BLaER1 (cell line): Measurements from ENCODE around the gene TMEM174.
"Not testable (repeated sequence)": the region's sequence is repeated elsewhere in the genome, so short reads cannot be mapped to it uniquely, and the experiment has no call there.

Experiments
- H3K27ac ChIP-seq: shearing (Covaris generic); formaldehyde crosslinking; 2 replicates; pipeline ENCODE4 v1.8.1; 2022
- H3K27me3 ChIP-seq: shearing (Covaris generic); formaldehyde crosslinking; 2 replicates; pipeline ENCODE4 v1.8.1; 2022
- H3K36me3 ChIP-seq: shearing (Covaris generic); formaldehyde crosslinking; 2 replicates; pipeline ENCODE4 v1.8.1; 2022
- H3K4me1 ChIP-seq: shearing (Covaris generic); formaldehyde crosslinking; 2 replicates; pipeline ENCODE4 v1.8.1; 2022
- H3K4me2 ChIP-seq: shearing (Covaris generic); formaldehyde crosslinking; 2 replicates; pipeline ENCODE4 v1.8.1; 2022
- H3K4me3 ChIP-seq: shearing (Covaris generic); formaldehyde crosslinking; 2 replicates; pipeline ENCODE4 v1.8.1; 2022
- H3K9ac ChIP-seq: shearing (Covaris generic); formaldehyde crosslinking; 2 replicates; pipeline ENCODE4 v1.8.1; 2022
- H3K9me3 ChIP-seq: shearing (Covaris generic); formaldehyde crosslinking; 2 replicates; pipeline ENCODE4 v1.8.1; 2022
- H4K20me1 ChIP-seq: shearing (Covaris generic); formaldehyde crosslinking; 2 replicates; pipeline ENCODE4 v1.8.1; 2022
- Cebpa-rat ChIP-seq: shearing (Covaris generic); IDR thresholded peaks from 2 replicates; pipeline ENCODE4 v1.8.1; 2022

Gene TMEM174

DNA sequence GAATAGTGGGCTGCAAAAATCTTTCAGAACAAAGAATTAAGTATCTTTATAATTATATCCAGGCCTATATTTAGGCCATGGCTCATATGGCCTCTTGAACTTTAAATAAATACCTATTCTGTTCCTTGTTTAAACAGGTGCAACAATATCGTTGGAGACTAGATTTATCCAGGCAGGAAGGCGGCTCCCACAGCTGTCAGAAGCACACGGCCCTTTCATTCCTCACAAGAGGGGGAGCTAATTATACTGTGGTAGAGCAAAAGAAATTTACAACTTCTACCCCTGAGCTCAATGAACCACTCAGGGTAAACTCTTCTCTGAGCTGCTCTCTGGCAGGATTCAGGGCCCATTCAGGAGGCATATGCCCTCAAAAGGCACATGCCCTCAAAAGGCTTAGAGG is 31.3 kb downstream of the TMEM174 start:
- Histone ChIP-seq H3K9ac (no peak overlapping the region), H3K27ac (no peak overlapping the region), H3K27me3 (no peaks in the 10 kb centered on the region), H3K4me3 (no peak overlapping the region), H4K20me1 (no peaks in the 10 kb centered on the region), H3K4me2 (no peak overlapping the region), H3K4me1 (peaks cover 4% of the 10 kb centered on the region; the same call in 1 of the 2 replicates), H3K9me3 (peaks cover 16% of the 10 kb centered on the region), H3K36me3 (no peaks in the 10 kb centered on the region)
- TF ChIP-seq Cebpa-rat: no peak

GRCh38 chr5:73204733-73205132 is 31.7 kb downstream of the TMEM174 start:
- no peak for TF ChIP-seq Cebpa-rat

GRCh38 chr5:73205305-73205704 is 32.3 kb downstream of the TMEM174 start:
- peaks cover 4% of the 10 kb centered on the region; the same call in 1 of the 2 replicates for H3K4me1 ChIP-seq

More at GRCh38 chr5:73204733-73205132, 31.7 kb downstream of the TMEM174 start:
- no peaks in the 10 kb centered on the region for H3K27me3 ChIP-seq
- H3K4me1 ChIP-seq: peaks cover 4% of the 10 kb centered on the region; the same call in 1 of the 2 replicates
- H3K4me2 ChIP-seq: no peak overlapping the region
- no peak overlapping the region for H3K9ac ChIP-seq
- H3K27ac ChIP-seq: no peak overlapping the region
- no peak overlapping the region for H3K4me3 ChIP-seq
- H3K9me3 ChIP-seq: peaks cover 19% of the 10 kb centered on the region
- no peaks in the 10 kb centered on the region for H3K36me3 ChIP-seq
- H4K20me1 ChIP-seq: no peaks in the 10 kb centered on the region

GRCh38 chr5:73207239-73207638 is 34.2 kb downstream of the TMEM174 start:
- peaks cover 24% of the 10 kb centered on the region for H3K9me3 ChIP-seq
- H3K4me2 ChIP-seq, H3K4me1 ChIP-seq, H3K36me3 ChIP-seq, H4K20me1 ChIP-seq, H3K27me3 ChIP-seq, H3K4me3 ChIP-seq, H3K27ac ChIP-seq, H3K9ac ChIP-seq: not testable (repeated sequence)

More at GRCh38 chr5:73205305-73205704, 32.3 kb downstream of the TMEM174 start:
- no peak for TF ChIP-seq Cebpa-rat
- Histone ChIP-seq H3K9me3 (peaks cover 24% of the 10 kb centered on the region), H3K9ac (no peak overlapping the region), H3K27me3 (no peaks in the 10 kb centered on the region), H3K27ac (no peak overlapping the region), H4K20me1 (no peaks in the 10 kb centered on the region), H3K4me3 (no peak overlapping the region), H3K4me2 (no peak overlapping the region), H3K36me3 (no peaks in the 10 kb centered on the region)

GRCh38 chr5:73209075-73209474 is 36.1 kb downstream of the TMEM174 start:
- H3K4me1 ChIP-seq, H3K4me2 ChIP-seq, H3K4me3 ChIP-seq, H4K20me1 ChIP-seq, H3K36me3 ChIP-seq, H3K27ac ChIP-seq, H3K9ac ChIP-seq, H3K27me3 ChIP-seq: not testable (repeated sequence)
- peaks cover 24% of the 10 kb centered on the region for H3K9me3 ChIP-seq

GRCh38 chr5:73212693-73213092 is 39.7 kb downstream of the TMEM174 start:
- H3K27ac ChIP-seq, H3K36me3 ChIP-seq, H3K9ac ChIP-seq, H3K4me2 ChIP-seq, H3K27me3 ChIP-seq, H4K20me1 ChIP-seq, H3K4me1 ChIP-seq, H3K4me3 ChIP-seq: not testable (repeated sequence)
- peaks cover 21% of the 10 kb centered on the region for H3K9me3 ChIP-seq

GRCh38 chr5:73213566-73213998 is 40.6 kb downstream of the TMEM174 start:
- H3K27me3 ChIP-seq: peaks cover 10% of the 10 kb centered on the region; the same call in 1 of the 2 replicates
- H3K4me3 ChIP-seq: no peak overlapping the region
- H3K27ac ChIP-seq: no peak overlapping the region
- H3K9me3 ChIP-seq: peaks cover 14% of the 10 kb centered on the region
- H3K4me1 ChIP-seq: no peaks in the 10 kb centered on the region
- no peak overlapping the region for H3K4me2 ChIP-seq
- no peaks in the 10 kb centered on the region for H4K20me1 ChIP-seq
- no peaks in the 10 kb centered on the region for H3K36me3 ChIP-seq
- H3K9ac ChIP-seq: no peak overlapping the region
- no peak for TF ChIP-seq Cebpa-rat

DNA sequence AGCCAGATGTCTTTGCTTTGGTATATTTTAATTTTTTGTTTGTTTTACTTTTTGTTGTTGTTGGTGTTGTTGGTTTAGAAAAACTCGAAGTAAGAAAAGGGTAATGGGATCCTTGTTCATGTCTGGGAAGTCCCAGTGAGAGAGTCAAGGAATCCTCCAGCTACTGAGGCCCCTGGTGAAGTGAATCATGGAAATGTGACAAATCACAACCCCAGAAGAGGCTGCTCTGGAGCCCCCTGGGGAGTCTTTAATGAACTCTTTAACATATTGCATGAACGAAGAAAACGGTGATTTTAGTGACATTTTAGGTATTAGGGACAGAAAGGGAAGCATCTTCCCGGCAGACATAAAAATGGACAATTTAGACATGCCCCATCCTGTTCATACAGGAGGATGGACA is 41.3 kb downstream of the TMEM174 start:
- H3K27ac ChIP-seq: no peak overlapping the region
- H3K4me1 ChIP-seq: no peaks in the 10 kb centered on the region
- 0 out of 2 replicates have a peak, but pooled peaks cover 8% of the 10 kb centered on the region for H3K9me3 ChIP-seq
- no peak for TF ChIP-seq Cebpa-rat
- no peak overlapping the region for H3K9ac ChIP-seq
- H3K36me3 ChIP-seq: no peaks in the 10 kb centered on the region
- peaks cover 10% of the 10 kb centered on the region; the same call in 1 of the 2 replicates for H3K27me3 ChIP-seq
- no peak overlapping the region for H3K4me3 ChIP-seq
- H4K20me1 ChIP-seq: no peaks in the 10 kb centered on the region
- H3K4me2 ChIP-seq: no peak overlapping the region

DNA sequence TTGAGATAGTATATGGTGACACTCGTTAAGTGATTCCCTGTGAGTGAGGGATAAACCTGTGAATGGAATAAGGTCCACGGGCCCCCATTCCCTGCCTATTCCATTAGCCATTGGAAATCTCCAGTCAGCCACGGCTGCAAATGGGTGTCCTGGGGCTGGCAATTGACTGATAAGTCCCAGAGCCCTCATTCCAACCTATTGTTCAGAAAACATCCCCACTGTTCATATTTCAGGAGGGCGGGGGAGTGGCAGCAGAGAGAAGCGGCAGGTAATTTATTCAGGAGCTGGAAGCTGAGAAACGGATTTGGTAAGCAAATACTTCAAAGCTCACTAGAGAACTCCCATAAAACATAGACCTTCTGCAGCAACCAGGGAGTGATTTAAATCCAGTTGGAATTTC is 42.0 kb downstream of the TMEM174 start:
- TF ChIP-seq Cebpa-rat: no peak
- 0 out of 2 replicates have a peak, but pooled peaks cover 2% of the 10 kb centered on the region for H3K9me3 ChIP-seq
- H4K20me1 ChIP-seq: no peaks in the 10 kb centered on the region
- H3K4me2 ChIP-seq: no peak overlapping the region
- H3K27me3 ChIP-seq: peaks cover 10% of the 10 kb centered on the region; the same call in 1 of the 2 replicates
- no peak overlapping the region for H3K9ac ChIP-seq
- H3K36me3 ChIP-seq: no peaks in the 10 kb centered on the region
- no peak overlapping the region for H3K4me3 ChIP-seq
- no peaks in the 10 kb centered on the region for H3K4me1 ChIP-seq
- H3K27ac ChIP-seq: no peak overlapping the region

GRCh38 chr5:73215531-73215890 is 42.5 kb downstream of the TMEM174 start:
- no peak overlapping the region for H3K9ac ChIP-seq

More at GRCh38 chr5:73215531-73215890, 42.5 kb downstream of the TMEM174 start:
- Histone ChIP-seq H4K20me1 (no peaks in the 10 kb centered on the region), H3K27ac (no peak overlapping the region), H3K36me3 (no peaks in the 10 kb centered on the region), H3K4me3 (no peak overlapping the region), H3K4me1 (no peaks in the 10 kb centered on the region), H3K4me2 (no peak overlapping the region), H3K27me3 (peaks cover 10% of the 10 kb centered on the region; the same call in 1 of the 2 replicates), H3K9me3 (no peaks in the 10 kb centered on the region)
- TF ChIP-seq Cebpa-rat: no peak
